Measurements from ENCODE around the gene THOC7. TPM values are rescaled to one million over a fixed set of nuclear protein-coding genes. Genes with fewer than 3 reads are reported as not detected.

THOC7 gene
- total RNA-seq, 1 experiment from 2014 or later: 78.3 TPM

DNA sequence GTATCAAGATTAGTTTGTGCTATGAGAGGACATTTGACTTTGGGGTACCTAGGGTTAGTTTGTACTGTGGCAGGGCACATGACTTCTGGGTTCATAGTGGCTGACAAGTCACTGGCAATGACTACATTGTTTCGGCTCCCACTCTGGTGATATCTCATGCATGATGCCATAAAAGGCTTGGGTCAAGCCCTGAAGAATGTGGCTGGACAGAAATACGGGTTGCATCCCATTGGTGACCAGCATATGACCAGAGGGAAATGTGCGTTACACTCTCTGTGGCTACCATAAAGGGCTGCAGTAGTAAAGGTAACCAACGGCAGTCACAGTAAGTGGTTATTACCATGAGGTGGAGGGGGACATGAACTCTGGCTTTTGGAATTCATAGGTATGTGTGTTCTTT, 18.4 kb downstream of the THOC7 start:
- H3K27me3 ChIP-seq (replicated peaks; ENCODE audit: control insufficient read depth, insufficient read depth, low read length): no peaks in the 10 kb centered on the region
- Mint-ChIP-seq H3K27me3 (ENCODE audit: insufficient read depth, unreplicated experiment) (no peaks in the 10 kb centered on the region), H3K9me3 (ENCODE audit: unreplicated experiment) (no peaks in the 10 kb centered on the region), H3K4me3 (ENCODE audit: unreplicated experiment) (no peak overlapping the region), H3K4me1 (ENCODE audit: low read depth, unreplicated experiment) (peaks cover 9% of the 10 kb centered on the region), H3K36me3 (ENCODE audit: insufficient read depth, unreplicated experiment) (no peaks in the 10 kb centered on the region), H3K27ac (ENCODE audit: unreplicated experiment) (peak overlapping the region; percentile 39)
- H3K36me3 ChIP-seq (ENCODE audit: control insufficient read depth, insufficient read depth, low read length): no peaks in the 10 kb centered on the region
- DNase-seq: peak; percentile 32 to 56
- H3K4me1 ChIP-seq: peaks cover 35% of the 10 kb centered on the region
- BruUV-seq (replicated peaks): no TSS peak
- CTCF ChIA-PET: no interaction called here
- TF ChIP-seq, protein P1, sequence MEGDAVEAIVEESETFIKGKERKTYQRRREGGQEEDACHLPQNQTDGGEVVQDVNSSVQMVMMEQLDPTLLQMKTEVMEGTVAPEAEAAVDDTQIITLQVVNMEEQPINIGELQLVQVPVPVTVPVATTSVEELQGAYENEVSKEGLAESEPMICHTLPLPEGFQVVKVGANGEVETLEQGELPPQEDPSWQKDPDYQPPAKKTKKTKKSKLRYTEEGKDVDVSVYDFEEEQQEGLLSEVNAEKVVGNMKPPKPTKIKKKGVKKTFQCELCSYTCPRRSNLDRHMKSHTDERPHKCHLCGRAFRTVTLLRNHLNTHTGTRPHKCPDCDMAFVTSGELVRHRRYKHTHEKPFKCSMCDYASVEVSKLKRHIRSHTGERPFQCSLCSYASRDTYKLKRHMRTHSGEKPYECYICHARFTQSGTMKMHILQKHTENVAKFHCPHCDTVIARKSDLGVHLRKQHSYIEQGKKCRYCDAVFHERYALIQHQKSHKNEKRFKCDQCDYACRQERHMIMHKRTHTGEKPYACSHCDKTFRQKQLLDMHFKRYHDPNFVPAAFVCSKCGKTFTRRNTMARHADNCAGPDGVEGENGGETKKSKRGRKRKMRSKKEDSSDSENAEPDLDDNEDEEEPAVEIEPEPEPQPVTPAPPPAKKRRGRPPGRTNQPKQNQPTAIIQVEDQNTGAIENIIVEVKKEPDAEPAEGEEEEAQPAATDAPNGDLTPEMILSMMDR (IDR thresholded peaks at IDR 0.05; ENCODE audit: insufficient read depth in 1 of 2, low read depth in 1 of 2, low read length in 1 of 2, severe bottlenecking in 1 of 2, unreplicated experiment in 1 of 2): no peak
- intact Hi-C loops (cut with micrococcal nuclease; ENCODE audit: unreplicated experiment): no loop called here
- POLR2A ChIA-PET: no interaction called here
- no peaks in the 10 kb centered on the region for H3K9me3 ChIP-seq
- H3K4me3 ChIP-seq (ENCODE audit: low read depth, low read length): no peak overlapping the region

DNA sequence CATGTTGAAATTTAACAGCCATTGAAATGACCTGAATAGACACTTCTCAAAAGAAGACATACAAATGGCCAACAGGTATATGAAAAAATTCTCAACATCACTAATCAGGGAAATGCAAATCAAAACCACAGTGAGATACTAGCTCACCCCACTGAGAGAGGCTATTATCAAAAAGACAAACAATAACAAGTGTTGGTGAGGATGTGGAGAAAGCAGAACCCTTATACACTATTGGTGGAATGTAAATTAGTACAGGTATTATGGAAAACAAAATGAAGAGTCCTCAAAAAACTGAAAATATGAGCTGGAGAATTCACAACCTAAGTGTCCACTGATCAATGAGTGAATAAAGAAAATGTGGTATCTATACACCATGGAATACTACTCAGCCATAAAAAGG, 21.5 kb downstream of the THOC7 start:
- Mint-ChIP-seq H3K27me3 (ENCODE audit: insufficient read depth, unreplicated experiment) (no peaks in the 10 kb centered on the region), H3K27ac (ENCODE audit: unreplicated experiment) (no peak overlapping the region), H3K36me3 (ENCODE audit: insufficient read depth, unreplicated experiment) (no peaks in the 10 kb centered on the region), H3K4me3 (ENCODE audit: unreplicated experiment) (no peak overlapping the region), H3K4me1 (ENCODE audit: low read depth, unreplicated experiment) (no peaks in the 10 kb centered on the region), H3K9me3 (ENCODE audit: unreplicated experiment) (no peaks in the 10 kb centered on the region)
- POLR2A ChIA-PET: no interaction called here
- Histone ChIP-seq H3K36me3 (ENCODE audit: control insufficient read depth, insufficient read depth, low read length) (no peaks in the 10 kb centered on the region), H3K4me3 (ENCODE audit: low read depth, low read length) (no peak overlapping the region), H3K27me3 (replicated peaks; ENCODE audit: control insufficient read depth, insufficient read depth, low read length) (no peaks in the 10 kb centered on the region), H3K4me1 (peaks cover 20% of the 10 kb centered on the region), H3K9me3 (no peaks in the 10 kb centered on the region)
- no peak for DNase-seq
- no TSS peak for BruUV-seq (replicated peaks)
- TF ChIP-seq, protein P1 (IDR thresholded peaks at IDR 0.05; ENCODE audit: insufficient read depth in 1 of 2, low read depth in 1 of 2, low read length in 1 of 2, severe bottlenecking in 1 of 2, unreplicated experiment in 1 of 2): no peak
- intact Hi-C loops (cut with micrococcal nuclease; ENCODE audit: unreplicated experiment): no loop called here
- CTCF ChIA-PET: no interaction called here

DNA sequence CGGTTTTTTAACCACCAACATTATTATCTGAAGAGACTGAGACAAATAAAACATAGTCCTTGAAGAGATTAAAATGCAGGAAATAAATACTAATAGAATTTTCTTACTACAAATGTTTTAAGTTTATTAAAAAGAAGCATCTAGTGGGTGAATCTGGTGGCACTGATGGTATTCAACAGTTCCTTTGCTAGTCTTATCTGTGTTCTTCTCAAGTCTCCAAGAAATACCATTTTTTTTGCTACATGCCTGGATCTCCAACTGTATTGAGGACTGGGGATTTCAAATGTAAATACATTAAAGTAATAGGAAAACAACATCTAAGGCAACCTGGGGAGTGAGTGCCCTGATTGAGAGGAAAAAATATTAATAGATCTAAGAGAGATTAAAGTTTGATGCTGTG, 21.9 kb downstream of the THOC7 start:
- Mint-ChIP-seq H3K27me3 (ENCODE audit: insufficient read depth, unreplicated experiment) (no peaks in the 10 kb centered on the region), H3K36me3 (ENCODE audit: insufficient read depth, unreplicated experiment) (no peaks in the 10 kb centered on the region)
- POLR2A ChIA-PET: no interaction called here

More for the DNA sequence above, 21.9 kb downstream of the THOC7 start:
- no peak overlapping the region for H3K4me3 ChIP-seq (ENCODE audit: low read depth, low read length)
- Mint-ChIP-seq H3K4me3 (ENCODE audit: unreplicated experiment) (no peak overlapping the region), H3K9me3 (ENCODE audit: unreplicated experiment) (no peaks in the 10 kb centered on the region), H3K4me1 (ENCODE audit: low read depth, unreplicated experiment) (no peaks in the 10 kb centered on the region), H3K27ac (ENCODE audit: unreplicated experiment) (no peak overlapping the region)
- BruUV-seq (replicated peaks): no TSS peak
- TF ChIP-seq, protein P1 (IDR thresholded peaks at IDR 0.05; ENCODE audit: insufficient read depth in 1 of 2, low read depth in 1 of 2, low read length in 1 of 2, severe bottlenecking in 1 of 2, unreplicated experiment in 1 of 2): no peak
- H3K4me1 ChIP-seq: peaks cover 20% of the 10 kb centered on the region
- H3K27me3 ChIP-seq (replicated peaks; ENCODE audit: control insufficient read depth, insufficient read depth, low read length): no peaks in the 10 kb centered on the region
- intact Hi-C loops (cut with micrococcal nuclease; ENCODE audit: unreplicated experiment): no loop called here
- H3K36me3 ChIP-seq (ENCODE audit: control insufficient read depth, insufficient read depth, low read length): no peaks in the 10 kb centered on the region
- H3K9me3 ChIP-seq: no peaks in the 10 kb centered on the region
- no peak for DNase-seq
- CTCF ChIA-PET: no interaction called here
